Breast epithelium (tissue), 4 donors: Measurements from ENCODE around the gene G0S2. TPM values are rescaled to one million over a fixed set of nuclear protein-coding genes. Genes with fewer than 3 reads are reported as not detected.

Experiments
- DNase-seq, 2 donors: peaks; one replicate each; pipeline ENCODE4 v3.0.0-alpha.2; 2019; ENCODE audit warnings: low spot score in 2 of 2
- H3K27ac ChIP-seq, 2 donors: fragments of 200-600 bp; sonication (generic) in 1 of 2; one replicate each; pipeline ENCODE4 v1.5.1; 2016 to 2019; ENCODE audit warnings: mild to moderate bottlenecking in 1 of 2
- H3K27me3 ChIP-seq, 2 donors: fragments of 200-600 bp; sonication (generic) in 1 of 2; one replicate each; pipeline versions ENCODE4 v1.5.1 to v1.6.0; 2017 to 2019; ENCODE audit warnings: control low read depth in 1 of 2, mild to moderate bottlenecking in 1 of 2
- H3K36me3 ChIP-seq: fragments of 200-600 bp; one replicate; pipeline ENCODE4 v1.5.1; 2019
- H3K4me1 ChIP-seq, 2 donors: fragments of 200-600 bp; sonication (generic); one replicate each; pipeline ENCODE4 v1.5.1; 2016 to 2019; ENCODE audit warnings: control low read depth in 1 of 2
- H3K4me3 ChIP-seq, 3 donors: fragments of 200-600 bp; sonication (generic); 1 replicate in 2 of 3; 2 replicates in 1 of 3; pipeline ENCODE4 v1.5.1; 2016 to 2019; ENCODE audit warnings: mild to moderate bottlenecking in 3 of 3, moderate library complexity in 2 of 3
- H3K9me3 ChIP-seq, 2 donors: fragments of 200-600 bp; sonication (generic) in 1 of 2; one replicate each; pipeline ENCODE4 v1.5.1; 2016 to 2019; ENCODE audit warnings: control low read depth in 1 of 2
- CTCF ChIP-seq, 3 donors: fragments of 450-650 bp; IDR thresholded peaks; one replicate each; pipeline ENCODE4 v1.5.1; 2016 to 2017; ENCODE audit warnings: antibody characterized with exemption in 3 of 3, mild to moderate bottlenecking in 3 of 3, moderate library complexity in 3 of 3
- POLR2A ChIP-seq: fragments of 450-650 bp; IDR thresholded peaks from one replicate; pipeline ENCODE4 v1.6.1; 2016; ENCODE audit warnings: antibody characterized with exemption, mild to moderate bottlenecking, moderate library complexity
- POLR2AphosphoS5 ChIP-seq, 3 donors: sonication (generic); formaldehyde crosslinking; IDR thresholded peaks; one replicate each; pipeline ENCODE4 v1.6.1; 2017; ENCODE audit warnings: antibody characterized with exemption in 3 of 3
- intact Hi-C: fragments of 100-400 bp; cut with DNase I; formaldehyde crosslinking; loops from one replicate; pipeline ENCODE4 v1.15.1; 2023; ENCODE audit warnings: low total_unique reads
- total RNA-seq, 3 donors: library from RNA; depleted of rRNA; stranded (reverse); fragments of >200 nt; gene quantifications; one replicate each; pipeline ENCODE4 v1.1.0, GENCODE V29; 2016

Gene G0S2
- total RNA-seq, 3 donors from 2014 or later: 198 to 1,307 (median 636) TPM

GRCh38 chr1:209702832-209703231 is 27.6 kb downstream of the G0S2 start:
- Histone ChIP-seq H3K36me3 (no peaks in the 10 kb centered on the region), H3K4me3 (no peak overlapping the region), H3K27me3 (no peaks in the 10 kb centered on the region), H3K9me3 (no peaks in the 10 kb centered on the region), H3K4me1 (no peaks in the 10 kb centered on the region), H3K27ac (no peak overlapping the region)
- intact Hi-C loops: no loop called here
- DNase-seq: no peak
- no peak for TF ChIP-seq POLR2AphosphoS5 (IDR thresholded peaks at IDR 0.05)
- no peak for TF ChIP-seq POLR2A
- no peak for TF ChIP-seq CTCF (IDR thresholded peaks at IDR 0.05)

- Histone ChIP-seq H3K27me3 (no peaks in the 10 kb centered on the region), H3K9me3 (no peaks in the 10 kb centered on the region), H3K36me3 (no peaks in the 10 kb centered on the region), H3K27ac (peak overlapping the region in 1 of 2 donors; percentile 48), H3K4me3 (no peak overlapping the region), H3K4me1 (no peaks in the 10 kb centered on the region)
- intact Hi-C loops: no loop called here
- TF ChIP-seq POLR2A: no peak
- no peak for TF ChIP-seq POLR2AphosphoS5 (IDR thresholded peaks at IDR 0.05)
- no peak for DNase-seq
These were observed 28.8 kb downstream of the G0S2 start for GRCh38 chr1:209703834-209704504.

GRCh38 chr1:209704584-209704983 is 29.4 kb downstream of the G0S2 start, which contains the start of gene HSD11B1:
HSD11B1 (plus strand) TSS chr1:209704846; CDS start chr1:209704943, 97 bp downstream.
- no peaks in the 10 kb centered on the region for H3K9me3 ChIP-seq
- H3K36me3 ChIP-seq: no peaks in the 10 kb centered on the region
- TF ChIP-seq CTCF (IDR thresholded peaks at IDR 0.05) (no peak), POLR2A (no peak), POLR2AphosphoS5 (IDR thresholded peaks at IDR 0.05) (peak; percentile 52 to 93 (median 83))
- H3K4me3 ChIP-seq: peak within 1 kb of the TSS in 1 of 3 donors; percentile 15
- no peaks in the 10 kb centered on the region for H3K4me1 ChIP-seq
- H3K27me3 ChIP-seq: no peaks in the 10 kb centered on the region
- peak; percentile 53 to 65 for DNase-seq
- H3K27ac ChIP-seq: peak within 1 kb of the TSS; percentile 41 to 80
- intact Hi-C loops: no loop called here

GRCh38 chr1:209705033-209705598 is 29.9 kb downstream of the G0S2 start:
- H3K4me3 ChIP-seq: peak overlapping the region in 1 of 3 donors; percentile 15
- H3K27ac ChIP-seq: peak overlapping the region; percentile 41 to 80
- intact Hi-C loops: no loop called here

GRCh38 chr1:209706622-209707021 is 31.4 kb downstream of the G0S2 start:
- no peak for TF ChIP-seq POLR2AphosphoS5 (IDR thresholded peaks at IDR 0.05)
- TF ChIP-seq CTCF (IDR thresholded peaks at IDR 0.05): no peak
- TF ChIP-seq POLR2A: no peak
- no peaks in the 10 kb centered on the region for H3K9me3 ChIP-seq
- H3K27ac ChIP-seq: no peak overlapping the region
- no peak overlapping the region for H3K4me3 ChIP-seq
- intact Hi-C loops: no loop called here
- H3K27me3 ChIP-seq: no peaks in the 10 kb centered on the region
- DNase-seq: no peak
- H3K4me1 ChIP-seq: no peaks in the 10 kb centered on the region
- H3K36me3 ChIP-seq: no peaks in the 10 kb centered on the region

More at GRCh38 chr1:209705033-209705598, 29.9 kb downstream of the G0S2 start:
- Histone ChIP-seq H3K4me1 (no peaks in the 10 kb centered on the region), H3K36me3 (no peaks in the 10 kb centered on the region), H3K9me3 (no peaks in the 10 kb centered on the region), H3K27me3 (no peaks in the 10 kb centered on the region)
- no peak for DNase-seq
- TF ChIP-seq CTCF (IDR thresholded peaks at IDR 0.05) (no peak), POLR2A (no peak), POLR2AphosphoS5 (IDR thresholded peaks at IDR 0.05) (no peak)
